Fibroblast of lung (primary cell): ENCODE measurements around the gene BRD2.

Experiments used
- CTCF ChIP-seq, 2 donors: IDR thresholded peaks in 1 of 2; conservative IDR thresholded peaks in 1 of 2; 1 replicate in 1 of 2; 2 replicates in 1 of 2; pipeline ENCODE4 v1.5.1; 2011 to 2012; ENCODE audit warnings: low read length in 2 of 2, control low read depth in 1 of 2, inconsistent platforms in 1 of 2, low read depth in 1 of 2, mild to moderate bottlenecking in 1 of 2
- EZH2 ChIP-seq: IDR thresholded peaks from 2 replicates; pipeline ENCODE4 v1.5.1; 2012; ENCODE audit warnings: low read length, control low read depth, mild to moderate bottlenecking; ENCODE audit errors: missing control alignments

DNA sequence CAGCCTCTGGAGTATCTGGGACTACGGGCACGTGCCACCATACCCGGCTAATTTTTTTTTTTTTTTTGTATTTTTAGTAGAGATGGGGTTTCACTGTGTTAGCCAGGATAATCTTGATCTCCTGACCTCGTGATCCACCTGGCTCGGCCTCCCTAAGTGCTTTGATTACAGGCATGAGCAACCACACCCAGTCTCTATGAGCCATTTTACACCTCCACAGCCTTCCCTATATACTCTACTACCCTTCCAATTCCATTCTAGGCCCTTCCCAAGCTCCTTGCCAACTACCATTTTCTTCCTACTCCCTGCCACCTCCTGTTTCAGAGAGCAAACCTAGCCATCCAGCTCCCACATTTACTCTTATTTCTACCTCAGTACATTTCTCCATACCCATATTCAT lies 7.8 kb upstream of the BRD2 start:
- TF ChIP-seq CTCF (conservative IDR thresholded peaks at IDR 0.05 in 1 of 2, IDR thresholded peaks at IDR 0.05 in 1 of 2; ENCODE audit: low read depth in 1 of 2, low read length in 2 of 2) (no peak), EZH2 (no peak)
